HG02571 (cell line): Measurements from ENCODE around the gene SHISAL1.

Source experiments
- ATAC-seq: cut with Tn5 transposase; IDR thresholded peaks from one replicate; pipeline ENCODE4 v1.9.1; 2021; ENCODE audit warnings: mild to moderate bottlenecking, moderate library complexity; ENCODE audit not compliant: unreplicated experiment

The SHISAL1 gene

DNA sequence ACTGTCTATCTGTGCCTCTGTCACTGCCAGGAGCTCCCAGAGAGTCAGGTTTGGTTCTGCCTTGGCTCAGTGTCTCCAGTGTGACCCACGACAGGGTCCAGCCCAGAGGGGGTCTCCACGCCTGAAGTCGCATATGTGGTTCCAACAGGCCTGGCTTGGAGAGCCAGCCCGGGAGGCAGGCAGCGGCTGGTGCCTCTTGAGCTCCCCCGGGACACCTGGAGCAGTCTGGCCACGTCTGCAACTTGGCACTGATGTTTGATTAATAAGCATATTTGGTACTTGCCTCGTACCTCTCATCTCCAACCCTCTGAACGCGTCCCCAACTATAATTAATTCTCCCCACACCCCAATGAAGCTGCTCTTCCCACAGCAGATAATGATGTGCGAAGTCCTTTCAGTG lies 31.7 kb upstream of the SHISAL1 start:
- no peak for ATAC-seq

DNA sequence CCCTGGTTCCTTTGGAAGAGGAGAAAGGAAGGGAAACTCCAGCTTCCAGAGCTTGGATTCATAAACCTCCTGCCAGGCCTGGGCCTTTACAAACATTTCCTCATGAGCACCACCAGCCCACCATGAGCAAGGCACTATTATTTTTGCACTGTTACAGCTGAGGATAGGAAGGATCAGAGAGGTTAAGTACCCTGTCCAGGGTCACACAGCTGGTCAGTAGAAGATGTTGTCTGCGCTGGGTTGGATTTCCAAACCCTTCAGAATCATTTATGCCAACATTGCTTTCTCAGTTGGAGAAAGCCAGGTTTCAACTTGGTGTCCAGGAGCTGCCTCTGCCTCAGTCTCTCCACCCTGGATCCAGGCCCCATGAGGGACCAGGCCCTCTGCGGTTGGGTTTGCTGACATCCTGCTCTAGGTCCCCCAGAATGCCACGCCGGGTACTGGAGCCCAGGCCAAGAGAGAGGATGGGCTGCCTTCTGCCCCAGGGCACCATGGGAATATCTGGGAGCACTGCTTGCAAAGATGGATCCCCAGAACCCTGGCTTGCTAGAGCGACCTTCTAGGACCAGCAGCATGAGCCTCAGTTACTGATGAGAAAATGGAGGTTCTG lies 29.7 kb upstream of the SHISAL1 start:
- no peak for ATAC-seq

DNA sequence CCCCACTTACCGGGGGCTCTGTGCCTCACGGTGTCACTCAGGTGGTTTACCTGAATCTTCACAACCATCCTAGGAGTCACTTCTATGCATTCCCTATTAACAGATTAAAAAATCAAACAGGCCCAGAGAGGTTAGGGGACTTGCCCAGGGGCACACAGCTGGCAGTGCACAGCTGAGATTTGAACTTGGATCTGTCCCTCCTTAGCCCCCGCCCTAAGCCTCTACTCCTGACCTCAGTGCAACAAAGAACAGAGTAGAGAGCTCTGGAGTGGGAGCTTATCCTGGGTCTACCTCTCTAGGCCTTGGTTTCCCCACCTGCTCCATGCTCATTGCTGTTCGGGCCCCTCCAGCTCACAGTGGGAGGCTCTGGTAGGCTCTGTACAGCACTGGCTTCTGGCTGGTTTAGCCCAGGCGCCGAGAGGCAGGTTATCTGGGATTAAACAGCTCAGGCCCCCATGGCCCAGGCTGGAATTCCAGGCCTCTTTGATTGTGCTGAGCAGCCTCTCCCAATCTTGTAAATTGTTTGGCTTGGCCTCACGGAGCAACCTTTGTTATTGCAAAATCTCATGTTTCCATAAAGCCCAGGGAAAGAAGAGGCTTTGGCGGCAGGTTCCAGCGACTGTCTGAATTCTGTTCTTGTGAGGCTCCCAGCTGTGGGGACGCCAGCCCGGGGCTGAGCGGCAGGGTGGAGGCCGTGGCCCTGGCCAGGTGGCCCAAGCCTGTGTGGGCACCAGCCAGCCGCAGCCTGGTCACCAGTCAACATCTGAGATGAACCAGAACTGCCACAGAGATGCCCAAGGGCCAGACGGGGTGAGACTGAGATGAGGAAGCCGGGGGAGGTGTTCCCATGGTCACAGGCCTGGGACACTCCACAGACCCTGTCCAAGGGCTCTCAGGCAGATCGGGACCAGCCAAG lies 28.9 kb upstream of the SHISAL1 start:
- ATAC-seq: no peak

DNA sequence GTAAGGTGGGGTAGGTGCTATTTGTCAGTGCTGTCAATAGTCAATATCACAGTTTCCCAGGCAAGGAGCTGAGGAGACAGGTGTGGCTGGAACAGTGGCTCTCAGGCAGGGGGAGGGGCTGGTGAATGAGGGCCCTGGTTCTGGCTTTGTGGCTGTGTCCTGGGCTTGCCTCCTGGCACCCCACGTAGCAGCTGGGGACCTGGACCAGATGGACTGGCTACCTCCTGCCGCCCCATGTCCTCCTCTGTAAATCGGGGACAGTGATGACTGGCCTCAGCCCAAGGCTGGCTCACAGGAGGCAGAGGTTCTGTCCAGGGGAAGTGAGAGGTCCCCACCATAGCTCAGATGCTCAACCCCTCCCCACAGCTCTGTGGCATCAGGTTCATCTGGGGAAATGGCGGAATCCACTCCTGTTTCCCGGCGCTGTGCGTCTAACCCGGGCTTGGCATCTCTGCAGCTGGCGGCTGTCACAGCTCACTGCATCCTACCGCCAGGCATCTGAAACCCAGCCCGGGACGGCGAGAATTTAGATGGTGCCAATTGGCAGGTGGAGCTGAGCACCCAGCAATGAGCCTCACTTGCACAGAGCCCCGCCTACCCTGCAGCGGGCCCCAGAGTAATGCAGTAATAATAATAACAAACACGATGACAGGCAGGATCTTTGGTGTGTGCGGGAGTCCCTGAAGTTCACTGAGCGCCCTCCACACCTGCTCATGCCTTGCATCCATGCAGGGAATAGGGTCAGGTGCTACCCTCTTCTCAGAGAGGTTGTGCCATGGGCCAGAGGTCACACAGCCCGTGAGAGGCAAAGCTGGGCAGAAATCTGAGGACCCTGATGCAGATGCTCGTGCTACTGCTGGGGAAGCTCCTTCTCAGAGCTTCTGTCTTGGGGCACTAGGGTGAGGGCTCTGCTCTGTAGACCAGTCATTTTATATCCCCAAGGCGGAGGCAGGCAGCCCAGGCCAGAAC lies 27.8 kb upstream of the SHISAL1 start:
- ATAC-seq: no peak

DNA sequence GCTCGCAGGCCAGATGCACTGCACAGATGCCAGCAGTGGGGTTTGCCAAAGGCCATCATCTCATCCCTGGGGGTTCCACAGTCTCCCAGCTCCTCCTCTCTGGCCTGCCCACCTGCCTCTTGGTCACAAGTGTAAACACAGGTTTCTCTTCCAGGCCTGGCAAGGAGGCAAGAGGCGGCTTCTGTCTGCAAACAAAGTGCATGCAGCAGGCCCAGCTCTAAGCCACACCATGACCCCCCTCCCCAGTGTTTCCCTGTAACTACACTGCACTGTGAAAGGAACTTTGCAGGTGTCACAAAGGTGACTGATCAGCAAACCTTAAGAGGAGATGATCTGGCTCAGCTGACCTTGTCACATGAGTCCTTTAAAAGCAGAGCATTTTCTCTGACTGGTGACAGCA lies 26.2 kb upstream of the SHISAL1 start:
- no peak for ATAC-seq

DNA sequence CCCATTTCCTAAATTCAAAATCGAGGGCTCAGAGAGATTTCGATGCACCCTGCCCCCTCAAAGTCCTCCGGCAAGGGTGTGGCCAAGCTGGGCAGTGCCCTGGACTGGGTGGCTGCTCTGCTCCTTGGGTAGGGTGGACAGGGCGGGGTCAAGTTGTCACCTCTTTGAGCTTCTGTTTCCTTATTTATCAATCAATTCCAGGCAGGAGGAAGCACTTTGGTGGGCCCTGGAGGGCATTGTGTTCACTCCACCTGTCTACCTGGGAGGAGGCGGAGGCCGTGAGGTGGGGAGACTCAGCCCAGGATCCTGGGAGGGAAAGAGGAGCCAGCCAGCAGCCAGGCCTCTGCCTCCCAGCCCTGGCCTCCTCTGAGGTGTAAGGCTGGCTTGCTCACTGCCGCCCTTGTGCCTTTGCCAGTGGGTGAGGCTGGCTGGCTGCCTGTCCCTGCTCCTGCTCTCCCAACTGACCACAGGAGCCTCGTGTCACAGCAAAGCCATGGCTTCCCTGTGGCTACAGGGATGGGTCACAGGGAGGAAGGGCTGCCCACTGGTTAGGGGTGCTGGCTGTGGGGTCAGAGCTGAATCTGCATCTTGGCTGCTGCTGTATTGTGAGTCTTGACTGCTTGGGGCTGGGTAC lies 25.5 kb upstream of the SHISAL1 start:
- no peak for ATAC-seq

DNA sequence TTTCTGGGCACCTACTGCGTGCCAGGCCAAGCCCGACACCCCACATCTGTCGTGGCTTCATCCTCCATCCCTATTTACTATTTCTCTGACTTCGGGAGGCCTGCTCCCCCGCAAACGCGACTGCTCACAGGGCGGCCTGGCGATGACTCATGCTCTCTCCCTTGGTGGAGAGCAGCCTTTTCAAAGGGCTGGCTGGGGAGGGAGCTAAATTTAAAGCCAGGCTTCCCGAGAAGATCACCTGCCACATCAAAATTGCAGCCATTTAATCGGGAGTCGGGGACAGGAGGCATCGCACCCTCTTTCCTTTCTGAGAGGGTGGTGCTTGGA lies 24.9 kb upstream of the SHISAL1 start:
- ATAC-seq: no peak

DNA sequence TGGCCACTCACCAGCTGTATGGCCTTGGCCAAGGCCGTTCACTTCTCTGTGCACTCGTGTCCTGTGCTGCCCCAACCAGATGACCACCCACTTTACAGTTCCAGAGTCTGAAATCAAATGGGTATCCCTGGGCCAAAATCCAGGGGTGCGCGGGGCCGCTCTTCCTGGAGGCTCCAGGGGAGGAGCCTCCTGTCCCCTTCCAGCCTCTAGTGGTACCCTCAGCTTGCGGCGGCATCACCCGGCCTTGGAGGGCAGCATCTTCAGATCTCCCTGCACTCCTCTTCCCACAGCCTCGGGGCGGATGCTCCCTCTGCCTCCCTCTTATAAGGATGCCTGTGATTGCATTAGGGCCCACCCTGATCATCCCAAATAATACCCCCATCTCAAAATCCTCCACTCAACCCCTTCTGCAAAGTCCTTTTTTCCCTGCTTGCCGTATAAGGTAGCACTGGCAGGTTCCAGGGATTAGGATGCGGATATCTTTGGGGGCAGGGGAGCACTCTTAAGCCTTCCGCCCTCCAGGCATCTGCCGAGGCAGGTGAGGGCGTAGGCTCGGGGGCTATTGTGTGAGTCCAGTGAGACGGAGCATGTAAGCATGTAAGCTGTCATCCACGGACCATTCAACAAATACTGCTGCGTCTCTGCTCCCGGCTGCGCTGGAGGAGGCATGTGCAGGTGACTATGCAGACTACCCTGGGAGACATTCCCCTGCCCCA lies 24.4 kb upstream of the SHISAL1 start:
- ATAC-seq: no peak

DNA sequence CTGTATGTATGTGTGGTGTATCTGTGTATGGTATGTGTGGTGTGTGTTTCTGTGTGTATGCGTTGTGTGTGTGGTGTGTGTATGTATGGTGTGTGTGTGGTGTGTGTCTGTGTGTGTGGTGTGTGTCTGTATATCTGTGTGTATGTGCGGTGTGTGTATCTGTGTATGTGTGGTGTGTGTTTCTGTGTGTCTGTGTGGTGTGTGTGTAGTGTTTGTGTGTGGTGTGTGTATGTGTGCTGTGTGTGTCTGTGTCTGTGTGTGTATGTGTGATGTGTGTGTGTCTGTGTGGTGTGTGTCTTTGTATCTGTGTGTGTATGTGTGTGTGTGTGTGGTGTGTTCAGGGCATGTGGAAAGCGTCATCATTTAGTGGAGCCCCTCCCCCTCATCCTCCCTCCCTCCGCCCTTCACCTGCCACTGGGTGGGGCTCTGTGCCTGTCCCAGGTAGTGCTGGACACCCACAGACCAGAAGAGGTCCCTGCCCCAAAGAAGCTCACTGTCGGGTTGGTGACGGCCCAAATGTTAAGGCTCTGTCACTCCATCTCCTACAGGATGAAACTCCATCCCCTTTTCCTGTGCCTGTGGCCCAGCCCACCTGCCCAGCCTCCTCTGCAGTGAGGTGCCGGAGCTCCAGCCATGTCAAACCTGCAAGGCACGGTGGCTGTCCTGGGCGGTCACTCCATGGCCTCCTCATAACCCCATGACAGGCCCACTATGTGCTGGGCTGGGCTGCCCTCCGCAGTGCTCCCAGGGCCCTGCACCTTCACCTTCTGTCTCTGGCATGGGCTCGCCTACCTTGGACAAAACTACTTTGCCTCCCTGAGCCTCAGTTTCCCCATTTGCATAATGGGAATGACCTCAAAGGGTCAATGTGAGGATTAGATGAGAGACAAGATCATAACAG lies 23.4 kb upstream of the SHISAL1 start:
- no peak for ATAC-seq

DNA sequence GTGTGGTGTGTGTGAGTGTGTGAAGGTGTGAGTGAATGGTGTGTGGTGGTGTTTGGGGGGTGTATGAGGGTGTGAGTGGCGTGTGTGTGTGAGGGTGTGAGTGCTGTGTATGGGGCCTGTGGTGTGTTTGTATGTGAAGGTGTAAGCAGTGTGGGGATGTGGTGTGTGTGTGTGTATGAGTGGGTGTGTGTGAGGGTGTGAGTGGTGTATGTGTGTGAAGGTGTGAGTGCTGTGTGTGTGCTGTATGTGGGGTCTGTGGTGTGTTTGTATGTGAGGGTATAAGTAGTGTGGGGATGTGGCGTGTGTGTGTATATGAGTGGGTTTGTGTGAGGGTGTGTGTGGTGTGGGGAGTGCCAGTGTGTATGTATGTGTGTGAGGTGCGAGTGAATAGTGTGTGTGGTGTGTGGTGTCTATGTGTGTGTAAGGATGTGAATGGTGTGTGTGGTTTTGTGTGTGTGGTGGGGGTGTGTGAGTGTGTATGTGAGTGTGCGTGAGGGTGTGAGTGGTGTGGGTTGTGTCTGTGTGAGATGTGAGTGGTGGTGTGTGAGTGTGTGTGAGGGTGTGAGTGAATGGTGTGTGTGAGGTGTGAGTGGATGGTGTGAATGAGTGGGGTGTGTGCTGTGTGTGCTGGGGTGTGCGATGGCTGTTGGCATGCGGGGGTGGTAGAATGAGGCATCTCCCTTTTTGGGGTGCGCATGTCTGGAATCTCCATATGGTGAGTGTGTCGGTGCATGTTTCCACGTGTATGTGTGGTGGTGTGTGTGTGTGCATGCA lies 22.5 kb upstream of the SHISAL1 start:
- ATAC-seq: no peak

DNA sequence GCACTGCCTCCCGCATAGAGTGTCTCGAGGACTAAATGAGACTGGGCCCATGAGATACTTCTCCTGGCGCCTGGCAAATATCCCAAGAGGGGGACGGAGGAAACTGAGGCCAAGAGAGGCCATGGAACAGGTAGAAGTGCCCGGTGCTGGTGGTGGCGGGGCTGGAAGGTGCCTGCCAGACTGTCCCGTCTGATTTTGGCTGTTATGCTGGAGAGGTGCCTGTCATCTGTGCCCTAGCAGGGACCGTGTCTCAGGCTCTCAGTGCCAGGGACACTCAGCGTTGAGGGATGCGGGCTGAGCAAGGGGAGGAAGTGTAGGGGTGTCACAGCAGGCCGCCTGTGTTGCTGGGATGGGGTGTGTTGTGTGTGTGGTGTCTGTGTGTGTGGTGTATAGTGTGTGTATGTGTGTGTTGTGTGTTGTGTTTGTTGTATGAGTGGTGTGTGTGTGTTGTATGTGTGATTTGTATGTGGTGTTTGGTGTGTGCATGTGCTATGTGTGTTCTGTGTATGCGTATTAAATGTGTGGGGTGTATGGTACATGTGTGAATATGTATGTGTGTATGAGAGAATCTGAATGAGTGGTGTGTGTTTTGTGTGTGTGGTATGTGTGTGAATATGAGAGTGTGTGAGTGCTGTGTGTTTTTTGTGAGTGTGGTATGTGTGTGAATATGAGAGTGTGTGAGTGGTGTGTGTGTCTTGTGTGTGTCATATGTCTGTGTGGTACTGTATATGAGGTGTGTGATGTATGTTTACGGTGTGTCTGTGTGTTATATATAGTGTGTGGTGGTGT lies 21.3 kb upstream of the SHISAL1 start:
- ATAC-seq: no peak

DNA sequence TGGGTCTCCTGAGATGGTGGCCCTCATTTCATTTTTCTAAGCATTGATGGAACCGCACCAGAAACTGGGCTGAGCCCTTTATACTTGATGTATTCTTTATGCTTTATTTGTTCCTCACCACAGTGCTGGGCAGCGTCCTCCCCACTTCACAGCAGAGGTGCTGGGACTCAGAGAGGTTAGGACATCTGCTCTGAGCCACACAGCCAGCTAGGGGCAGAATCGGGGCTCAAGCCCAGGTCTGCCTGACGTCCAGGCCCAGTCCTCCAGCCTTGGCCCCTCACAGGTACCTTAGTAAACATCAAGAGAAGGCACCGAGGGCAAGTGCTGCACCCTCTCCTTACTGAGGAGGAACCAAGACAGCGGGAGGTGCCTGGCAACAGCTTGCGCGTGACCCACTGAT lies 20.2 kb upstream of the SHISAL1 start:
- ATAC-seq: no peak

DNA sequence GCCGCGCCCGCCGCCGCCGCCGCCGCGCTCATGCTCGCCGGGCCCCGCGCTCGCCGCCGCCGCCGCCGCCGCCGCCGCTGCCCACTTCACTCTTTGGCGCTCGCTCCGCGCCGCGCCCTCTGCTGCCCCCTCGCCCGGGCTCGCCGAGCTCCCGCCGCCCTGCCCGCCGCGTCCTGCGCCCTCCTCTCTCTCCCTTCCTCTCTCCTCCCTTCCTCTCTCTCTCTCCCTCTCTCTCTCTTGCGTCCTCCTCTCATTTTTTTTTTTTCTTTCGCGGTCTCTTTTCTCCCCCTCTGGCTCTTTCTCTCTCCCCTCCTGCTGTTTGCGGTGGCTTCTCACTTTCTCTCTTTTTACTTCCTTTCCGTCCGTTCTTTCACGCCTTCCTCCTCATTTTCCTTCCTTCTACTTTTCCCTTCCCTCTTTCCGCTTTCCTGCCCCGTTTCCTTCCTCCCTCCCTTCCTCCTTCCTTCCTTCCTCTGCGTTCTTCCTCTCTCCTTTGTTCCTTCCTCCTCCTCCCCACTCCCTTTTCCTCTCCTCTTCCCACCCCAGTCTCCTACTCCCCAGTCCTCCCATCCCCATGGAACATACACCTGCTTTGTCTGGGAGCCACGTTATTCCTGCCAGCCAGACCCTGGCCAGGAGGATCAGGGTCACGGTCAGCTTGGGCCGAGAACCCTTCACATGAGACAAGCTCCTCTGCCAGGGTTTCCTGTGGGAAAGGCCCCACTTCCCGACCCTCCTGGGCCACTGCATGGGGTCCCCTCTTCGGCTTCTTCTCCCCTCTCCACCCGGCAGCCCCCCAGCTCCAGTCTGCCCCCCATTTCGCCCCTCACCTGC lies 19.3 kb upstream of the SHISAL1 start:
- ATAC-seq: no peak

DNA sequence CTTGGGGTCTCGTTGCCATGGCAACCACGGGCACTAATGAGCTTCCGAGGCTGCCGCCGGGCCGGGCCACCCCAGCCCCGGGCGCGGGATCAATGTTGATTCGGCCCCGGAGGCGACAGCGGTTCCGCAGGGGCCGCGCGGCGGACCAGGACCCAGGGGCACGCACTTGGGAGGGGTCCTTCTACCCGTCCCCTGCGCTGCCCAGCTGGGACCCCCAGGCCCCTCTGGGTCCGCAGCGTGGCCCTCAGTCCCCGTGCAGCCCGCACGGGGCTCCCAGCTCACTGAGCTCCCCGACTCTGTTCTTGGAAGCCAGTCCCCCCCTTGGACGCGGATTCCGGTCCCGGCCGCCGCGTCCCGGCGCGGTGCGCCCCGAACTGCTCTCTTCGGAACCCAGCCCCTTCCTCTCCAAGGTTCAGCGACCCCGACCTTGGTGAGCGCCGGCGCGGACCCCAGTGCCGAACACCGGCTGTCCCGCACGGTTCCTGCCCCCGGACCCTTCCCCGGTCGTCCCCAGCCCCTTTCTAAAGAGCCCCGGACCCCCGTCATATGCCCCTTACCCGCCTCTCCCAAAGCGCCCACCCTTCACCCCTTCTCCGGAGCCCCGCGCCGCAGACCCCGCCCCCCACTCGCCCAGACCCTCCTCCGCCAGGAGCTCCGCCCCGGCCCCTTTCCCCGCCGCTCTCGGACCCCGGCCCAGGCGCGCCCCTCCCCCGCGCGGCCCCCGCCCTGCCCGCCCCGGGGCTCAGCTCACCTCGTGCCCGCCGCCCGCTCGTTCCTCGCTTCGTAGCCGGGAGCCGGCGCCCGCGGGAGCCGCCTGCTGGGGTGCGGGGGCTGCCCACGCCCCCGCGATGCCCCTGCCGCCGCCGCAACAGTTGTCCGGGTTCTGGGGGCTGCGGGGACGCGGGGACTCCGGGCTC lies 18.3 kb upstream of the SHISAL1 start:
- no peak for ATAC-seq

DNA sequence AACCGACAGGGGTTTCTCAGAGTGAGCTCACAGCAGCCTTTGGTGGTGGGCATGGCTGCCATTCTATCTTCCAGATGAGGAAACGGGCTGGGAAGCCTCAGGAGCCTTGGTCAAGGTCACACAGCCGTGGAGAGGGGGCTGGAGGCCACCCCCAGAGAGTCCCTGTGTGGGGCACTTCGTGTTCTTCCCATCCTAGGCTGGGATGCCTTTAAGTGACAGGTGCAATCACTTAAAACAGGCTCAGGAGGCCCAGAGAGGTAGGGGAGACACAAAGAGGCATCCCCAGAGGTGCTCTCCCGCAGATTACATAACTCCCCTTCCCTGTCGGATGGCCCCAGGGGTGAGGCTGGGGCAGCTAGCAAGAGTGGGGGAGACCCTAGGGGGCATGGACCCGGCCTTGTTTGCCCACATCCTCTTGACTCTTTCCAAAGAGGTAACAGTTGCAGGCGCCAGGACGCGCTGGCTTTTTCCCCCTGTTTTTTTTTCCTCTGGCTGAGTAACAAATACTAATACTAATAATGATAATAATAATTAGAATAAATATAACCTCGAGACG lies 17.5 kb upstream of the SHISAL1 start:
- ATAC-seq: no peak
